ENCODE data around the gene CMPK2.
"Not testable (repeated sequence)": the region's sequence is repeated elsewhere in the genome, so short reads cannot be mapped to it uniquely, and the experiment has no call there.

Gene CMPK2, protein sequence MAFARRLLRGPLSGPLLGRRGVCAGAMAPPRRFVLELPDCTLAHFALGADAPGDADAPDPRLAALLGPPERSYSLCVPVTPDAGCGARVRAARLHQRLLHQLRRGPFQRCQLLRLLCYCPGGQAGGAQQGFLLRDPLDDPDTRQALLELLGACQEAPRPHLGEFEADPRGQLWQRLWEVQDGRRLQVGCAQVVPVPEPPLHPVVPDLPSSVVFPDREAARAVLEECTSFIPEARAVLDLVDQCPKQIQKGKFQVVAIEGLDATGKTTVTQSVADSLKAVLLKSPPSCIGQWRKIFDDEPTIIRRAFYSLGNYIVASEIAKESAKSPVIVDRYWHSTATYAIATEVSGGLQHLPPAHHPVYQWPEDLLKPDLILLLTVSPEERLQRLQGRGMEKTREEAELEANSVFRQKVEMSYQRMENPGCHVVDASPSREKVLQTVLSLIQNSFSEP

DNA sequence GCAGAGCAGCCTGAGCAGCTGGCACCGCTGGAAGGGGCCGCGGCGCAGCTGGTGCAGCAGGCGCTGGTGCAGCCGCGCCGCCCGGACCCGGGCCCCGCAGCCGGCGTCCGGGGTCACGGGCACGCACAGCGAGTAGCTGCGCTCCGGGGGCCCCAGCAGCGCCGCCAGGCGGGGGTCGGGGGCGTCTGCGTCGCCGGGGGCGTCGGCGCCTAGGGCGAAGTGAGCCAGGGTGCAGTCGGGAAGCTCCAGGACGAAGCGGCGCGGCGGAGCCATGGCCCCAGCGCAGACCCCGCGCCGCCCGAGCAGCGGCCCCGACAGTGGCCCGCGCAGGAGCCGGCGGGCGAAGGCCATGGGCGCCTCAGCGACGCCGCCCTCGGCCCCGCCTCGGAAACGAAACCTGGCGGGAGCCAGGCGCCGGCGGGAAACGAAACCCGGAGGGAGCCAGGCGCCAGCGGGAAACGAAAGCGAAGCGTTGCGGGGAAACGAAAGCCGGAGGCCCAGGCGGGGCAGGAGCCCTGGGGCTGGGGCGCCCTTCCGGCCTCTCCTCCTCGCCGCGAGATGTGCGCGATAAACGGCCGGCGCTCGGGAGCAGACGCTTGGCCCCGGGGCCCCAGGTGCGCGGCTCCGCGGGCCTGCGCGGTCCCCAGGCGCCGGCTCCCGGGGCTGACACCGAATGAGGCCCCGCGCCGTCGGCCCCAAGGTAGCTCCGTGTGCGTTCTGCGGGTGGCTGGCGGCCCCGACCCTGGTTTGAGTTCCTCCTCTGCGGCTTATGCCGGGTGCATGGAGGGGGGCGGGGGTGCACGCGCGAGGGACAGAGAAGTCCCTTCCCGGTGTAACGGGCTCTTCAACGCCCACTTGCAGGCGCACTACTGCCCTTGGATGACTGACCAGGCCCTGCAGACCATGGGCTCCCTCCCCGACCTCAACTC, at the start of gene CMPK2:
CMPK2 (minus strand) TSS at position 562 of the 929 bp plus-strand sequence; CDS start at position 351, 211 bp downstream.
- peak; percentile 44 for DNase-seq (ENCODE audit: low read depth)

DNA sequence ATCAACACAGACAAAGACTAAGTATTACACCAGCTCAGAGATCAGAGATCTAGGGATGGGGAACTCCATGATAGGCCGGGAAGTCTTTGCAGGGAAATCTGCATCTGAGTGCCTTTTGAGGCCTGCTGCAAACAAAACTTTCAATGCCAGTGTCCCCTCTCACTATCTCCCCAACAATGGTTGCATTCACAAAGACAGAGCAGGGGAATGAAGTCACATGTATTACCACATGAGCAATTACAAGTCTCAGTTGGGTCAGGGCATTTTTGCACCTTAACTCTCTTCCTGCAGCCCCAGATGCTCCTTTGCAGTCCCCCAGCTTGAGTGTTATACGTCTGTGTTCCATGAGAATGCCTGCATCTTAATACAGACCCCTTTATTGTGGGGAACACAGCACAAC, 49.7 kb upstream of the CMPK2 start:
- no peak for DNase-seq (ENCODE audit: low read depth)

DNA sequence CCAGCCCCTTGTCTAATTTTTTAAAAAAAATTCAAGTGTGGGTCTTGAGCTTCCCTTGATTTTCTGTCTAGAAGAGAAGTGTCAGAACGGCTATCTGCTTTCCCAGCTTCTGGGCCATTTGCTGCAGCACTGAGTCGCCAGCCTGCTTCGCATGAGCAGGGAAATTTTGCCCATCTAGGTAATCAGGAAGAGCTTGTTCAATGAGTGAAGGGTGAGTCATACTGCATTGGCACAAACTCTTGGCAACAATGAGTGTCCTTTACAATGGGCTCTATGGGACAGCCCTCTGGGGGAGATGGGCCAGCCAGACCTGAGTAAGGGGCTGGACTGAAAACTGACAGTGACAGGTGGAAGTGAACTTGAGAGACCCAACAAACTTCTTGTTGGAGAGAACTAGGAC, 49.1 kb upstream of the CMPK2 start:
- no peak for DNase-seq (ENCODE audit: low read depth)

DNA sequence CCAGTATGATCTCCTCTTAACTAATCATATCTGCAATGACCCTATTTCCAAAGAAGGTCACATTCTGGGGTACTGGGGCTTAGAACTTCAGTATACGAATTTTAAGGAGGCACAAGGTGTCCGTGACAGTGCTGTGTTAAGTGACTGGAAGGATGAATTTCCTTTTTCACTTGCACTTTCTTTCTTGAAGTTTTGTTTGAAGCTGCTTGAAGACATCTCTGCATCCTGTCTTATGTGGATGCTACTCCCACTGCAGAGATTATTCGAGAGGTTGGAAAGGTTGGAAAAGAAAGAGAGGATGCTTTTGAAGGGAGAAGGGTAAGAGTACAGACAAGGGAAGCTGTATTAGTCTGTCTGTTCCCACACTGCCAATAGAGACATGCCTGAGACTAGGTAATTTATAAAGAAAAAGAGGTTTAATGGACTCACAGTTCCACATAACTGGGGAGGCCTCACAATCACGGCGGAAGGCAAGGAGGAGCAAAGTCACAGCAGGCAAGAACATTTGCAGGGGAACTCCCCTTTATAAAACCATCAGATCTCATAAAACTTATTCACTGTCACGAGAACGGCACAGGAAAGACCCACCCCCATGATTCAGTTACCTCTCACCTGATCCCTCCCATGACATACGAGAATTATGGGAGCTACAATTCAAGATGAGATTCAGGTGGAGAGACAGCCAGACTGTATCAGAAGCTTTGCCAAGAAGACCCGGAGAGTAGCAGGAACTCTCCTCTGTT, 47.9 kb upstream of the CMPK2 start:
- no peak for DNase-seq (ENCODE audit: low read depth)

DNA sequence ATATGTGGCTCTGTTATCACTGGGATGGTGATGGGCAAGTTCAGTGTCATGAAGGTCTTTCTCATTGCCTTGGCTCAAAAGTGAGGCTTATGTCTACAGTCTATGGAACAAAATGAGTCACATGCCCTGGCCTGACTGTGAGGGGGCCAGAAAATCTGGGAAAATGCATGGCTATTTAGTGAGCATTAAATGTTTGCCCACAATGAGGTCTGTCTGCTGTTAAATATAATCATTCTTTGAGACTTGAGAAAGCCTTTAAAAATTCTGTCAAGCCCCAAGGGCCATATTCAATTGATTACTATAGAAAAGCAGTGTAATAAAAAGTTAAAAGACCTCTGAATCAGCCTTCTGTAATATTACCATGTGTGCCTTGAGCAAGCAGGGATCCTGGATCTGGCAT, 46.0 kb upstream of the CMPK2 start:
- DNase-seq (ENCODE audit: low read depth): no peak

DNA sequence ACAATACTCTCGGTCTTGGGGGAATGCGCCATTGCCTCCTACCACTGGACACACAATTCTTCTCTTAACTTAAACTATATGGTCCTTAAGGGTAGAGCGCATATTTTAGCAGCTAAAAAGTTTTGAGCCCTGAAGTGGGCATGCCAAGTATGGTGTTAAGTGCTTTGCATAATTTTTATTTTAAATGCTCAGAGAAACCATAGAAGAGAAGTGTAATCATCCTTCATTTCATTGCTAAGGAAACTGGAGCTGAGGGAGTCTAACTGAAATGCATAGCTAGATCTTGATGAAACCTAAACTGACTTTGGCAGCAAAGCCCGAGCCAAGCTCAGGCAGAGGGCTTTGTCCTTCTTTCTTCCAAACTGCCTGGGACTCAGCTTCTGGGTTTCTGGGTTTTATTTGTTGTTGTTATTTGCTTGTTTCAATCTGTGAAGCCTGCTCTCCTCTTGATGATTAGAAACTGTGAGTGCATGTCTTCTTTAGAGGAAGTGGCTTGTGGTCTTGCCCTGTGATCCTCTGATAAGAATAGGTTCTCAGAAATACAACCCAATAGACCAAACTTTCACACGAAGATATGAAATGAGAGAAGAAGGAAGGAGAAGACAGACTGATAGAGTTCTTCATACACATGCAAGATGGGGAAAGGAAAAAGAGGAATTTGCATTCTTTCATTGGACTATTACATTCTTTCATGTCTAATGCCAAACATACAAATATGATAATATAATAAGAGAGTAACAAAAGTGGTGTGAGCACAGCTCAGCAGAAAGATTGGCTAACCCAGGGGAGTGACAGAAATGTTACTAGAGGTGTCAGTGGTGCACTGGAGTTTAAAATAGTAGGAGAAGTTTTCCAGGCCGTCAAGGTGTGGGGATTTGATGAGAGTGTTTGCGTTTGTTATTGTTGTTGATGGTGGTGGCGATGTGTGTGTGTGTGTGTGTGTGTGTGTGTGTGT, 44.0 kb upstream of the CMPK2 start:
- no peak for DNase-seq (ENCODE audit: low read depth)

DNA sequence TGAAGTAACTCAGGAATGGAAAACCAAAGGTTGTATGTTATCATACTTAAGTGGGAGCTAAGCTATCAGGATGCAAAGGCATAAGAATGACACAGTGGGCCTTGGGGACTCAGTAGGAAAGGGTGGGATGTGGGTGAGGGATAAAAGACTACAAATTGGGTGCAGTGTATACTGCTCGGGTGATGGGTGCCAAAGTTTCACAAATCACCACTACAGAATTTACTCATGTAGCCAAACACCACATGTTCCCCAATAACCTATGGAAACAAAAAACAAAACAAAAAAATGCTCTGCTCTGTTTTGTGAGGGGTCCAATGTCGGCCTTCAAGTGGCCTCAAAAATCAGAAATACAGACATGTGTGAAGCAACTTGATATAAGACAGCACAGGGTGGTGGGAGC, 42.6 kb upstream of the CMPK2 start:
- no peak for DNase-seq (ENCODE audit: low read depth)

DNA sequence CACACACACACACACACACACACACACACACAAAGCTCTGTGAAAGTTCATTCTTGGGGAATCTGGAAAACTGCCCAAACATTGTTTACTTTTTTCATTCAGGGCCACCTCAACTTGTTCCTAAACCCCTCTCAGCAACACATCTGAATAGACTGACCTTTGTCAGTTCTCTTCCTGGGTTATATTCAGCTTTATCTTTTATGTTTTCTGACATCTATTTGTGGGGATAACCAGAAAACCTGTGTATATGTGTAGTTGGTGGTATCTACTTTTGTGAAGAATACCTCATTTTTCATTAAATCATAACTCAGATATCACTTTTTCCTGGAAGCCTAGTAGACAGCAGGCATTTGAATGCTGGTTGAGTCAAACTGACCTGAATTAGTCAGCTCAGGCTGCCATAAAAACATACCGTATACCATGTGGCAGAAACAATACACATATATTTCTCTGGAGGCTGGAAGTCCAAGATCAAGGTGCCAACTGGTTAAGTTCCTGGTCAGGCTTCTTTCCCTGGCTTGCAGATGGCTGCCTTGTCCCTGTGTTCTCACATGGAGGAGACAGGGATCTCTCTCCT, 40.5 kb upstream of the CMPK2 start:
- DNase-seq (ENCODE audit: low read depth): no peak

DNA sequence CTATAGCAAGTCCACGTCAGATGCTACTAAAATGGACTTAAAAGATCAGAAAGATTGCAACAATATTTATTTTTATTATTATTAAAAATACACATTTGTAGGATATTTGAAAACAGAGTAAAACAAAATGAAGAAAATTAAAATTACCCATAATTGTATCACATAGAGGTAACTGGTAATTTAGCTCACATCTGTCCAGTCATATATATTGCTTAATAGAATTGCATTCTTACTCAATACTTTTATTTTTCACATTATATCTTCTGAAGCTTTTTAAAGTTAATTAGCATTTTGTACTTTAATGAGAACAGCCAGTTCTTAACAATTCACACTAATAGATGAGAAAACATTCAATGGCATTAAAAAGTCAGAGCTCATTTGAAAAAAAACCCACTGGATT, 40.0 kb upstream of the CMPK2 start:
- no peak for DNase-seq (ENCODE audit: low read depth)

DNA sequence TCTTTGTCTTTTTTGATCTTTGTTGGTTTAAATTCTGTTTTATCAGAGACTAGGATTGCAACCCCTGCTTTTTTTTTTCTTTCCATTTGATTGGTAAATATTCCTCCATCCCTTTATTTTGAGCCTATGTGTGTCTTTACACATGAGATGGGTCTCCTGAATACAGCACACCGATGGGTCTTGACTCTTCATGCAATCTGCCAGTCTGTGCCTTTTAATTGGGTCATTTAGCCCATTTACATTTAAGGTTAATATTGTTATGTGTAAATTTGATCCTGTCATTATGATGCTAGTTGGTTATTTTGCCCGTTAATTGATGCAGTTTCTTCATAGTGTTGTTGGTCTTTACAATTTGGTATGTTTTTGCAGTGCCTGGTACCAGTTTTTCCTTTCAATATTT, 36.9 kb upstream of the CMPK2 start:
- DNase-seq (ENCODE audit: low read depth): not testable (repeated sequence)

DNA sequence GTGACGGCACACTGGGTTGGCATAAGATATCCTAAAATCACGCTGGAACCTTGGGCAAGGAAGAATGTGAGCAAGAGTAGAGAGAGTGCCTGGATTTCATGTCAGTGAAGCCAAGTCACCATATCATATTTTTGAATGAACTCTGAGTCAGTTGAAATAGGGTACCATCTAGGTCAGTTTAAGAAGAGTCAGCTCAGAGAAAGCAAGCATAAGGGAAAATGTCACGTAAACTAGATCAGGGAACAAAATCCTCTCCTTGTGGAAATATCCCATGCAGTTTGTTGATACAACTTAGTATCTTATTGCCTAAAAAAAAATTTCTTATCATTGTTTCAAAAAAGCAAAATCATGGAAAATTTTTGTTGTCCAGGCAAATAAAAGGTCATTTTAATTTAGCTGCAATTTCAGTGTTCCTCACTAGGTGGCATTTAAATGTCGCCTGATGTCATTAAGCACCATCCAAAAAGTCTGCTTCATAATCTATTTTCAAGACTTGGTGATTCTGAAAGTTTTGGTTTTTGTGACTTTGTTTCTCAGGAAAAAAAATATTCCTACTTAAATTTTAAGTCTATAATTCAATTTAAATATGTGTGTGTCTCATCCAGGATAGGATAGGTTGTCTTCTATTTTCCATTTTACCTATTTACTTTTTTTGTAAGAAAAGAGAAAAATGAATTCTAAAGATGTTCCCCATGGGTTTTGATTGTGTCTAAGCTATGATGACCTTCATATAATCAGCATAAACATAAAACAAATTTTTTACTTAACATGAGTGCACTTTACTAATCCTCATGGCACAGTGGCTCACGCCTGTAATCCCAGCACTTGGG, 31.4 kb upstream of the CMPK2 start:
- no peak for DNase-seq (ENCODE audit: low read depth)

DNA sequence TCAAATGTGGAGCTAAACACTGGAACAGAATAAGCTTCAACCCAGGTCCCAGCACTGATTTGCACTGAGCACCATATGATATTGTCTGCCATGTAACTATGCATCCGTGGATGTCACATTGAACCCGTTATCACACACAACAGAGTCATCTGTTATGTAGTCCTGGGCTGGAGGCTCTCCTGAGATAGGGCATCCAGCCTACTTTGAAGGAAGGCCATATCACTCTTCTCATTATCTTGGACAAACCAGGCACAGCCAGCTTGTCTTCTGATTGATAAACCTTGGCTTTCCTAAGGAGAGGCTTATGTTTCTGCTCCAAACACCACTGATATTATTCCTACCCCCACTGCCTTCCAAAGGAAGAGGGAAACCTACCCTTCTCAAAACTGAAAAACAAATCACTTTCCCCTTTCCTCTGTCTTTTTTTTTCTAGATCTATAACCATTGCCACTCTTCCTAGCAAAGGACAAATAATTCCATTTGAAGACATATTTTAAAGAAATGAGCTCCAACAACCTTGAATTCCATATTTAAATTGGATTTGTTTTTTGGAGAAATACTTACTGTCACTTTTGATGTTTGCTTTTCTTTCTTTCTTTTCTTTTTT, 28.3 kb upstream of the CMPK2 start:
- DNase-seq (ENCODE audit: low read depth): no peak

DNA sequence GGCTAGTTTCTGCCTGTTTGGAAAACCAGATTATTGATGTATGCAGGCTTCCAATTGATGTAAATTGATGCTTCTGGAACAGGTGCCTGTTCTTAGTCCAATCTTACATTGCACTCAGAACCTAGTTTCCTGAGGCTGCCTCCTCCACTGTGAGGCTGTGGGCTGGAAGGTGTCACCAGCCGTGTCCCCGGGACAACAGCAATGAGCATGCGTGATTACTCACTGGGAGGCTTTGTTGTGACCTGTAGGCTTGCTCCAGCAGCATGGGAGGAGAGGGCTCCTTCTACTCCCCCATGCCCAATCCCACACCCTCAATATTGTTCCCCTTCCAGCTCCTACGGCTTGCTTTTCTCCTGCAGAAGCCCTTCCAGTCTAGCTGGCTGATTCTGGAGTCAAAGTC, 23.0 kb upstream of the CMPK2 start:
- DNase-seq (ENCODE audit: low read depth): no peak

DNA sequence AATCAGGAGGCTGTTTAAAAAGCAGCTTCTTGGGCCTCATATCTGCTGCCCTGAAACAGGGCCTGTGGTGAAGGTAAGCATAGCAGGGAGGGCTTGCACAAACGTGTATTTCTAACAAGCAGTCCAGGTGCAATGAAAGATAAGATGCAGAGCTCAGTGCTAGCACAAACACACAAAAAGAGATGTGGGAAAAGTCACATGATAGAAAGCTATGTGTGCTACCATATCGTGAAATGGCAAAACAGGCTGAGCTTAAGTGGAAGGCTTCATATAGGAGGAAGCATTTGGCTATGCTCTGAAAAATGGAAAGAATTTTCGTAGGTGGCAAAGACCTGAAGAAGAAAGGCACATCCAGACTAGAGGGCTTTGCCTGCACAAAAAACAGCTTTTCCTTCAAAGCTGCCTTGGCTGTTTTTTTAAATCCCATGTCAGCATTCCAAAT, 22.1 kb upstream of the CMPK2 start:
- DNase-seq (ENCODE audit: low read depth): no peak

DNA sequence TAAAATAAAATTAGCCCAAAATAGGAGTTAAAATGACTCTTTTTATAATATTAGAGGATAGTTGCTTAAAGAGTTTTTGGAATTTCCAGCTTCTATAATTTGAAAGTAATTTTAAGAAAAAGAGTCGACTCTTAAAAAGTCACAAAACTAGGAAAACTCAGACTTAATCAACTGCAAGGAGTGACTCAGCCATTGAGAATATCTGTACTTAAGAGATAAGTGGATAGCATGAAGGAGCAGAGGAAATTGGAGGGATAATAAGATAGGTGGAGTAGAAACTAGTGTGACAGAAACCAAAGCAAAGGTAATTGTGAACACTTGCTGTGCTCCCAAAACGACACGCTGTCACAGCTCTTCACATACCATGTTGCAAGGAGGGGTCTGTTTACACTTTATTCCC, 20.3 kb upstream of the CMPK2 start:
- no peak for DNase-seq (ENCODE audit: low read depth)

DNA sequence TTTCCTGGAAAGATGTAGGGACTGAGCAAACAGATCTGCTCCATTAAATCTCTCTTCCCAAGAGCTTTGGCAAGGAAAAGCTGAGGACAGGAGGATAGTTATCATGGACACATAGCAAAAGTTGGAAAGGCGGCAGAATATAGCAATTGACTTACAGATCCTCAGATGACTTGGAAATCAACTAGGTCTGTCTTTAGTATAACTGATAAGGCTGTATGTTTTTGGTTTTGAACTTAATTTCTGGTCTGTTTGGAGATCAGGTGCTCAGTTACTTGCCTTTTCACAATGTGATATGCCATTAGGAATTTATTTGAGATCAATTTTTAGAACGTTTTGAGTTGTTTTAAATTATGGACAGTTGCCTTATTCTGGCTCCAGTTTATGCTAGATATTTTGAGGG, 19.8 kb upstream of the CMPK2 start:
- no peak for DNase-seq (ENCODE audit: low read depth)

DNA sequence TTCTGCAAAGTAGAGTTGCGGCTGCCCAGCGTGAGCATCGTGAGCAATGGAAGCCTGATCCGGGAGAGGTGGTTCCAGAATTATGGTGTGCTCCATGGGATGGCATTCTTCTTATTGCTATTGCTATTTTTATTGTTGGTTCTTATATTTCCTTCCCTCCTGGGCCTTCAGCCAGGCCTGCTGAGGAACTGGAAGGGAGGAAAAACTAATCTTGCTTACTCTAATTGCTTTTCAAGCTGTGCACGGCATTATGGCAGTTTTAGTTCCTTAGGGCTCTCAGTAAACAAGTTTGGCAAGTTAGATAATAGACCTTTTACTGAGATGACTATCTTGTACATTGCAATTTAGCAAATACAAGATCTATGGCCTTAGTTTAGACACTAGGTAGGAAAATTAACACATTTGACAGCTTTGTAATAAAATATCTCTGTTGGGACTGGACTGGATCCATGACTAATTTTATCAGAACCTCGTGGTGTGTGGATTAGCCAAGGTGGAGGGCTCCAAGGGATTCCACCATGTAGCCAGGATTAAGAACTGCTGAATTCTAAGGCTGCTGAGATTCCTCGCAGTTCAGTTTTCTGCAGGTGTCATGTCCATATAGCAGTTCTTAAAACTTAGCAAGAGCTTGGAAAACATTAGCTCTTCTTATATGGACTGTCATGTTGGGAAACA, 17.9 kb upstream of the CMPK2 start:
- DNase-seq (ENCODE audit: low read depth): no peak

DNA sequence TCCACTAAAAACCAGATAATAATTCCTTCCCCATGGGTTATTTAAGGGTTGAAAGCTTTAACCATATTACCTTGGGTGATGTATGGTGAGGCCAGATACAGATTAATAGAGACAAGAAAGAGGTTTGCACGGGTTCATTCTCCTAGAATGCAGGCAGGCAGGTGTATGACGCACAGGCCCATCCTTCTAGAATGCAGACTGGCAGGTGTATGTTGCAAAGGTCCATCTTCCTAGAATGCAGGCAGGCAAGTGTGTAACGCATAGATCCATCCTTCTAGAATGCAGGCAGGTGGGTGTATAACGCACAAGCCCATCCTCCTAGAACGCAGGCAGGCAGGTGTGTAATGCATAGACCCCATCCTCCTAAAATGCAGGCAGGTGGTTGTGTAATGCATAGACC, 15.8 kb upstream of the CMPK2 start:
- no peak for DNase-seq (ENCODE audit: low read depth)

DNA sequence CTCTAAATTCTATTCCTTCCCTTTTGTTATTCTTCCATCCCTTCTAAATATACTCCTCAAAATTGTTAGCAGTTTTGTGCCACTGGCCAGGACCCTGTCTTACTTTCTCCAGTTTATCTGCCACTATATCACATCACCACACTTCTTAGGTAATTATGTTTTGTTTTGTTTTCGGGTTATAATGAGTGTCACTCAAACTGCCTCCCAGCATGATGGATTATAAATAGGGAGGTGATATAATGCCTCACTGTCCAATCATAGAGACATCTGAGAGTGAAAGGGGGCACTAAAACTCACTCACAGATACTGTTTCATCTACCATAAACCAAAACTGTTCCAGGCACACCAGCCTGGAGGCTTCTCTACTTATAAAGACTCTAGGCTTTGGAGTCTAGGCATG, 15.3 kb upstream of the CMPK2 start:
- no peak for DNase-seq (ENCODE audit: low read depth)
